ENCODE results near the gene IQGAP2.

IQGAP2 gene

GRCh38 chr5:76451031-76451701 is 48.1 kb downstream of the IQGAP2 start:
- DNase-seq: no peak

DNA sequence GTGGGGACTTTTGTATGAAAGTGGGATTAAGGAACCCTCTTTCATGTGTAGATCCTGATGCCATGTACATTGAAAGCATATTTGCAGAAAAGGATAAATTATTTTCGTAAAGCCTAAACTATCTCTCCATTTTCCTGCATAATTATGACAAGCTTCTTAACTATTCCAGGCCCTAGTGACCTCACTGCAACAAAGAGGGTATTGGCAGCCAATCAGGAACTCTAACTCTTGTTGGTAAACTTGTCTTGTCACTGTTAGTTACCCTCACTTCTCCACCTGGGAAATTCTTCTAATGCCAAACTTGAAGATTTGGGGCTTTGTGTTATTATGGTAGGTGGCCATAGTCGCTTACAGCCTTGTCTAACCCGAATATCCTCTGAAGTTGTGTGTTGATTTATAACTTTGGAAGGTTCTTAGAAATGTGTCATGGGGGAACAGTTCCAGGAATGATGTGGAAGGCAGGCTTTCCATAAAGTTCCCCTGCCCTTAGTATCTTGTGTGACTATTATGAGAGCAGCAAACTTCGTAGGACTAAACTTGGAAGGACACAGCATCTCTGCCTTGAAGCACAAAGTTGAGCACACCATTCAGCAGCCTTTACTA is 52.5 kb downstream of the IQGAP2 start:
- DNase-seq: no peak

DNA sequence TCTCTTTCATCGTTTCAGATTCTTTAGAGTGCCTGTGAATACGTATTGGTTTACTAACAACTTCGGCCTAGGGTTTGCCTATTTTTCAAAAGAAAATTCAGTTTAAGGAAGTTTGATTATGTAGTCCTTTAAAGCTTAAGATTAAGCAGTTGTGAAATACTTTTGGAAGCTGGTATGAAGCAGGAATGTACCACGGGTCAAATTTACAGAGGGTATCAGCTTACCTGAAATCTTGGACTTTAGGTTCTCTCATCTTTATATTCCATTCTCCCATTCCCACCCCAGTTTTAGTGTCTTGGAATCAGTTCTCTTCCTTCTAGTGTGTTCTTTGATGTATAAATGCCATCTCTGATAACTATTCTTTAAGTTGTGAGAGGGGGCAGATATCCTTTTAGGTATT is 53.2 kb downstream of the IQGAP2 start:
- no peak for DNase-seq

DNA sequence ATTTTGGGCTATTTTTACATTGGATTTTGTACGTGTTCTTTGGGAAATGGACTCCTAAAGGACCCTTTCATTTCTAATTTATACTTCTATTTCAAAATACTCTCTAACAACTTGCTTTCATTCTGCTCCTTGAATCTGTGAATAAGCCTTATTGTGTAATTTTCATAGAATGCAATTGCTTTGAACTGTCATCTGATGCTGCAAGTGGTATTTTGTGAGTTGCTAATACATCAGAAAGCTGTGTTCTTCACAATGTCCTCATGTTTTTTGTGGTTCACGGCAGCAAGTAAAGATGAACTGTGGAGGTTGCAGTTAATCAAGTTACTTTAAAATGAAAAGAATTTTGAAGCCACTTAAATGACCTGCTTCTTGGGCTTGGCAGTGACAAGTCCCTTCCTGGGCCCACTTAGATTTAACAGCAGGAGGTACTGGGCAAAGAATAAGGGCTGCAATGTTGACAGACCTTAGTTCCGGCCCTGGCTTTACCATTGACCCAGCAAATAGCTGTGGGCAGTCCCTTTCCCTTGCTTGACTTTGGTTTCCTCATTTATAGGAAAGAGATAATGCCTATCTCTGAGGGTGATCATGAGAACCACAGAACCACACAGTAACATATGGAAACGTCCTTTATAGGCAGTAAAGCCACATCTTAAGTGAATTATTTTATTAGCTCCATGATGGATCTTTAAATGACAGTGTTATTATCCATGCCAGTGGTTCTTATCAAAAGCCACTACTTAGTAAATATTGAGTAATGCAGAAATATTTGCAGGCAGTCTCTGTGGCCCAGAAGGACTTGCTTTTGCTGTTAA is 54.8 kb downstream of the IQGAP2 start:
- DNase-seq: peak; percentile 69

DNA sequence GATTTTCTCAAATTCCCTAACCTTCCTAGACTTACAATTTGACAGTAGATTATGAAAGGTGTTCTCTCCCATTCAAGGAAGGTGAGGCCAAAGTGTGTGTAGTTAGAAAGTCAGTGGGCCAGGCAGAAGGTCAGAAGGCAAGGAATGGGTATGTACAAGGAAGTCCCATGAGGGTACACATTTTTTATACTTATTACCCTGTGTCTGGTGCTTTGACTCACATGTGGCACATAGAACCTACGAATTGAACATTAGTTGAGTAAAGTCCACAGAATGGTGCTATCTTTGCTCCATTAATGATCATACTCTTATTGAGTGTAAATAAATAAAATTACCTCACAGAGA is 55.4 kb downstream of the IQGAP2 start:
- no peak for DNase-seq

GRCh38 chr5:76460104-76460503 is 57.0 kb downstream of the IQGAP2 start:
- DNase-seq: no peak

DNA sequence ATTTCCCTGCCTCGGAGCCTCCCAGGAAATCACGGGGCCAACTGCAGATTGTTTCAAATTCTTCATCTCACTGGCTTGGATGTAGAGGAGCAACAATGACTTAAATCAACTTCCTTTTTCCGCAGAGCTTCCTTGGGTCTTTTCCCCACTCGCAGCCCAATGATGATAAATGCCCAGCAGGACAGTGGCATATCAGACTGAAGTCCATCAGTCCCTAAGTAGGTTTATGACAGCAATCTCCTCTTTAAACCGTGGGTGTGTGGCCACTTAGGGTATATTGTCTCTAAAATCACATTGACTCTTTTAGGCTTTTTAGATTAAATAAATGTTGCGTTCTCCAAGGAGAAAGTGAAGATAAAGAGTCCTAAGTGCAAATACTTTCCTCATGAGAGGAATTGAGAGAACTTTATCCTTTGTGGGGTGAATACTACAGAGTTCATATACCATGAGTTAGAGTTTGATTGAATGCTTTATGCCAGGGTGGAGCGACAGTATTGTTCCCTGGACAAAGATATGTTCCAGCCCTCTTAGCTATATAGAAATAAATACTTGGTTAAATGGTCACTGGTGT is 59.1 kb downstream of the IQGAP2 start:
- no peak for DNase-seq

DNA sequence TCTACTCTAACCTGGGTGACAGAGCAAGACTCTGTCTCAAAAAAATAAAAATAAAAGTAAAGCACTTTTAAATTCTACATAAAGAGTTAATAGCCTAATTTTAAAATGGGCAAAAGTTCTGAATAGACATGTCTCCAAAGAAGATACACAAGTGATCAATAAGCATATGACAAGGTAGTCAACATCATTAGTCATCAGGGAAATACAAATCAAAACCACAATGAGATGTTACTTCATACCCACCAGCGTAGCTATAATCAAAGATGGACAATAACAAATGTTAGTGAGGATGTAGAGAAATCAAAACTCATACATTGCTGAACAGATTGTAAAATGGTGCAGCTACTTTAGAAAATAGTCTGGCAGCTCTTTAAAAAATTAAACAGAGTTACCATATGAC is 64.1 kb downstream of the IQGAP2 start:
- DNase-seq: peak; percentile 44

DNA sequence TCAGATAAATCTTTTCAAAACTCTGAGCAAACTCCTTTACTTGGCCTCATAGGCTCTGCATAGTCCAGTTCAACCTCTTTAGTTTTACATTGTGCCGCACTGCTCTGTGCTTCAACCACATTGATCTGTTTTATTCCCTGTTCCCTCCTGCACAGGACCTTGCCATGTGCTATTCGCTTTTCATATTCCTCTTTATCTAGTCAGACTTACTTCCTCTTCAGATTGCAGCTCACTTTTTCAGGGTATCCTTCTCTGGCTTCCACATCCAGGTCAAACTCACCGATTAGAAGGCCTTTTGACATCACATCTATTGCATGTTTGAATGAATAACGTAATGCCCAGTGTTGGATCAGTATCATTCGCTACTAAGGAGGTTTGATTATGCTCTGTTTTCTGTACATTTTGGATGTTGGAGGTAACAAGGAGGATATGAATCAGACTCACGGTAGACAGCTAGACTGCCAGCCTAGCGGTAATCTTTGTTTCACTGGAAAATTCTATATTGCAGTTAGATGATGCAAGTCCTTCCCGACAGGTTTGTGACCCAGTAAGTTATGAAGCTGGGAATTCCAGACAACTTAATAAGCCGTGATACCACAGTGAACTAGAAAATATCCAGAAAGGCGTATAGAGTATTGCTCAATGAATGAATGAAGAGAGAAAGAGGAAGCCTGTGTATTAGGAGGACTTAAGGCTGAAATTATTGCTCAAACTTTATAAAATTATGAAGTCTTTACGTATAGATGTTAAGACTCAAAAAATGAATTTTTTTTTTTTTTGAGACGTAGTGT is 65.7 kb downstream of the IQGAP2 start:
- peak; percentile 88 for DNase-seq

- DNase-seq: peak; percentile 46
Measured at GRCh38 chr5:76469656-76470290, 66.7 kb downstream of the IQGAP2 start.

DNA sequence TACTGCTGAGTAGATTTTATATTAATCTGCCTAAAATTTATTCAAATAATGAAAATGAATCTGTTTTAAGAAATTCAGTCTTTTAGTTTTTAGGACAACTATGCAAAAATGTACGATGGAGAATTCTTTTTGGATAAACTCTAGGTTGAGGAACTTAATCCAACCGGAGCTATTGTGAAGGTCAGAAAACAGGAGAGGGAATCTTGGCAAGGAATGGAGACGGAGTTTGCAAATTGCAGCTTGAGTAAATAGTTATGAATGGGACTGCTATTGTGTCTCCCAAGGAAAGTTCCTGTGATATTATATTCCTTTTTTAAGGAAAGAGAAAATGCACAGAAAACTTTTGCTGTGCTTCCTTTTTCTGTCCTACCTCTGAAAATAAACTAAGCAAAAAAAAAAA is 67.9 kb downstream of the IQGAP2 start:
- DNase-seq: no peak

- no peak for DNase-seq
Measured at GRCh38 chr5:76471406-76471805, 68.3 kb downstream of the IQGAP2 start.

DNA sequence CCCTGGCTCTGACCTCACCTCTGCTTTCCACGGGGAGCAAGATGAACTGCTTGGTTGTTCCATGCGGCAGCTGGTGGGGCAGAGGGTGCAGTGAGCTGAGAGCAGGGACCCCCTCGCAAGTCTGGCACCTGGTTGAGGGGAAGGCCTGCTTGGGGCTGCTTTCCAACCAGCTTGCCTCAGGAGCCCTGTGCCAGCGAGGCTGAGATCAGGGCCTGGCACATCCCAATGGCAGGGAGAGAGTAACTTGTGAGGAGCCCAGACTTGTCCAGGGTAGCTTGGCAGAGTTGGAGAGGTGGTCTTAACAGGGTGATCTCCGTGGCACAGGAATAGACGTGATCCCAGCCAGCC is 68.9 kb downstream of the IQGAP2 start:
- no peak for DNase-seq

- DNase-seq: no peak
Measured at GRCh38 chr5:76472335-76473008, 69.4 kb downstream of the IQGAP2 start.

GRCh38 chr5:76473009-76473336 is 69.9 kb downstream of the IQGAP2 start:
- DNase-seq: no peak

DNA sequence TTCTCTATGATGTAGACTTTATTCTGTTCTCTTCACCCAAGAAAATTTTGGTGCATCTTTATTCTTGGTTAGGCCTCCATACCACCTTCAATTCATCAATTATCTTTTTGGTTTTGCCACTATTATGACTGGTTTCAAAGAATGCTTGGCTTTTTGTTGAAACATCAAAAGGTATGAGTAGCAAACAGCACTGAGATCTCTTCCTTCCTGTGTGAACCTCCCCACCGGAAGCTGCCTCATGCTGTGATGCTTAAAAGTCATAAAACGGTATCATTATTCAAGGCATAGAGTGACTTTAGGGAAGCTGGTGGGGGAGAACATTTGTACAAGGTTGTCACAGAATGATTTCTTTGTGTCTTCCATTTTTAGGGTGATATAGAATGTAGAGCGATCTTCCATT is 70.6 kb downstream of the IQGAP2 start:
- peak; percentile 54 for DNase-seq

GRCh38 chr5:76474377-76474776 is 71.3 kb downstream of the IQGAP2 start:
- DNase-seq: no peak

DNA sequence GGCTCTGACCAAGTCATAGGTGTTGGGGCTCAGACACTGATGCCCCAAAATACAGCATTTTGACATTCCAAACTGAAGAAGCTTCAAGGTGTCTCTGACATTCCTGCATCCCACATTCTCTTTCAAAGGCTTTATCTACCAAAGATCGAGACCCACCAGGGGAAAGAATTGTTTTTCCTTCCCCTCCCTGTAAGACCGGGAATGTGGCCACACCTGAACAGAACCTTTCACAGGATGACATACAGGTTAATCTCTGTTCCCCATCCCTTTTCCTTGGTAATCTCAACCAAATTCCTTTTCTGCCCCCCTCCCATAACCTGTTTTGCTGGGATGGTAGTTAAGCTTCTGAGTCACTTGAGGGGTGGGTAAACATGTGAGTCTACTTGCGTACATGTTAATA is 72.3 kb downstream of the IQGAP2 start:
- no peak for DNase-seq

GRCh38 chr5:76475936-76476335 is 72.9 kb downstream of the IQGAP2 start:
- no peak for DNase-seq

GRCh38 chr5:76476474-76477038 is 73.5 kb downstream of the IQGAP2 start:
- DNase-seq: no peak

DNA sequence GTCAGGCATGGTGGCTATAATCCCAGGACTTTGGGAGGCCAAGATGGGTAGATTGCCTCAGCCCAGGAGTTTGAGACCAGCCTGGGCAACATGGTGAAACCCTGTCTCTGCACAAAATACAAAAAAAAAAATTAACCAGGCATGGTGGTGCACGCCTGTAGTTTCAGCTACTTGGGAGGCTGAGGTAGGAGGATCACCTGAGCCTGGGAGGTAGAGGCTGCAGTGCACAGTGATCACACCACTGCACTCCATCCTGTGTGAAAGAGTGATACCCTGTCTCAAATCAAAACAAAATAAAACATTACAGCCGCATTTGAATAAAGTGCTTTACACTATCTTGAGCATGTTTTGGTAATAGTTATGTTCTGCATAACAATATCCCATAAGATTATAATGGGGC is 74.0 kb downstream of the IQGAP2 start:
- DNase-seq: no peak

- DNase-seq: no peak
Measured at GRCh38 chr5:76477571-76477970, 74.5 kb downstream of the IQGAP2 start.

Measured in suppressor macrophage treated with lipopolysaccharide for 4 hours (primary cell).